Skeletal muscle tissue (tissue), 4 donors: ENCODE results near the gene NRTN. TPM values are rescaled to one million over a fixed set of nuclear protein-coding genes. Genes with fewer than 3 reads are reported as not detected.

ENCODE experiments used
- H3K27ac ChIP-seq: one replicate; pipeline ENCODE4 v1.7.0; 2013; ENCODE audit warnings: mild to moderate bottlenecking, low read depth, low read length, inconsistent platforms
- H3K27me3 ChIP-seq, 3 donors: one replicate each; pipeline ENCODE4 v1.7.0; 2013; ENCODE audit warnings: low read length in 3 of 3; ENCODE audit not compliant: control insufficient read depth in 3 of 3, insufficient read depth in 3 of 3
- H3K36me3 ChIP-seq, 3 donors: one replicate each; pipeline ENCODE4 v1.7.0; 2013; ENCODE audit warnings: low read length in 3 of 3; ENCODE audit not compliant: control insufficient read depth in 3 of 3, insufficient read depth in 3 of 3
- H3K4me1 ChIP-seq, 3 donors: one replicate each; pipeline ENCODE4 v1.7.0; 2013; ENCODE audit warnings: low read length in 3 of 3, mild to moderate bottlenecking in 3 of 3; ENCODE audit not compliant: control insufficient read depth in 3 of 3, insufficient read depth in 3 of 3
- H3K4me3 ChIP-seq, 3 donors: one replicate each; pipeline ENCODE4 v1.7.0; 2013; ENCODE audit warnings: low read length in 3 of 3
- H3K9ac ChIP-seq, 3 donors: one replicate each; pipeline ENCODE4 v1.7.0; 2013; ENCODE audit warnings: low read length in 3 of 3, mild to moderate bottlenecking in 3 of 3, moderate library complexity in 2 of 3, low read depth in 1 of 3
- H3K9me3 ChIP-seq, 3 donors: one replicate each; pipeline ENCODE4 v1.7.0; 2013; ENCODE audit warnings: low read length in 3 of 3; ENCODE audit not compliant: control insufficient read depth in 3 of 3
- total RNA-seq: library from RNA; depleted of rRNA; stranded (reverse); fragments of >200 nt; gene quantifications from one replicate; pipeline ENCODE4 v1.2.3, GENCODE V29; 2014
- donor health status: Osteomylitis.

Gene NRTN
- total RNA-seq, 1 donor from 2014 or later, result not detected

DNA sequence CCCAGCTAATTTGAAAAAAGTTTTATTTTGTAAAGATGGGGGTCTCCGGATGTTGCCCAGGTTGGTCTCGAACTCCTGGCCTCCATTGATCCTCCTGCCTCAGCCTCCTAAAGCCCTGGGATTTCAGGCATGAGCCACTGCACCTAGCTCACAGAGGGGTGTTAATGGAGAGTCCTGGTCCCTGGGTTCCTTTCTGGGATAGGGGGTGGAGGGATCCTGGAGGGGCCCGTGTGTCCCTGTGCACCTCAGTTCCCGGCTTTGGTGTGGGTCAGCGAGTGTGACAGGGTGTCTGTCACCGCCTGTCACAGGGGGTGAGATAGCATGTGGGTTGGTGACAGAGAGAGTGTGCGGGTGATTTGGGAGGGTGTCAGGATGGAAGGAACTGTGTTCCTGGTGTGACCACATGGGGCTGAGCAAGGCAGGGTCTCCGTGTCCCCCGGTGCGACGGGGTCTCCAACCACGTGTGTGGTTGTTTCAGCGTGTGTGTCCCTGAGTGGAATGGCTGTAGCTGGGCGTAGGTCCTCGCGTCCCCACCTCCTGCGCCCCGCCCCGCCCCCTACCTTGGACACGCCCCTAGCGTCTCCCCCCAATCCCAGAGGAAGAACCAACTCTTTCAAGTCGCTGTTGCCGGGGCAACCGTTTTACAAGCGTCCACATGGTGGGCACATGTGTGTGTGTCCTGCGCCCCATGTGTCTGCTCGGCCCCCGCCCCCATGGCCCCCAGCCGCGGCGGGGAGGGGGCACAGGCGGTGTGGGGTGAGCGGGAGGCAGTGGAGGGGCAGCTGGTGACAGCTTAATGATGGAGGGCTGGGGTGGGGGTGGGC, 2.9 kb upstream of the NRTN start:
- Histone ChIP-seq H3K27me3 (peaks cover 44 to 75% (median 67%) of the 10 kb centered on the region in 3 donors), H3K36me3 (no peaks in the 10 kb centered on the region), H3K9ac (no peak overlapping the region), H3K4me3 (no peak overlapping the region), H3K9me3 (no peaks in the 10 kb centered on the region), H3K4me1 (peaks cover 4 to 7% (median 5%) of the 10 kb centered on the region in 3 donors), H3K27ac (no peak overlapping the region)

DNA sequence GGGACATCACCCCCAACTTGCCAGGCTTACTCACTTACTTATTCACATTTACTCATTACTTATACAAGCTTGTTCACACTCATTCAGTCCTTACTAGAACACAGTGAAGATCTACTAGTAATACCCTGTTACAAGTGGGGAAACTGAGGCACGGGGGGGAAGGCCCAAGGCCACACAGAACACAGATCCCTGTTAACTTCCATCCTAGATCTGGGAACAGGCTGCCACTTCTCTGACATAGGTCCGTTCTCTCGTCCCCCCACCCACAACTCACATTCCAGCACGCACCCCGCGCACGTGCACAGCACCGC, 1.5 kb upstream of the NRTN start:
- H3K36me3 ChIP-seq, result no peaks in the 10 kb centered on the region
- H3K9me3 ChIP-seq, result no peaks in the 10 kb centered on the region
- H3K27me3 ChIP-seq, result peaks cover 47 to 73% (median 65%) of the 10 kb centered on the region in 3 donors
- H3K9ac ChIP-seq, result peak overlapping the region in 1 of 3 donors; percentile 33
- peaks cover 4 to 7% (median 5%) of the 10 kb centered on the region in 3 donors for H3K4me1 ChIP-seq
- peak overlapping the region in 2 of 3 donors; percentile 29 to 30 for H3K4me3 ChIP-seq
- no peak overlapping the region for H3K27ac ChIP-seq

DNA sequence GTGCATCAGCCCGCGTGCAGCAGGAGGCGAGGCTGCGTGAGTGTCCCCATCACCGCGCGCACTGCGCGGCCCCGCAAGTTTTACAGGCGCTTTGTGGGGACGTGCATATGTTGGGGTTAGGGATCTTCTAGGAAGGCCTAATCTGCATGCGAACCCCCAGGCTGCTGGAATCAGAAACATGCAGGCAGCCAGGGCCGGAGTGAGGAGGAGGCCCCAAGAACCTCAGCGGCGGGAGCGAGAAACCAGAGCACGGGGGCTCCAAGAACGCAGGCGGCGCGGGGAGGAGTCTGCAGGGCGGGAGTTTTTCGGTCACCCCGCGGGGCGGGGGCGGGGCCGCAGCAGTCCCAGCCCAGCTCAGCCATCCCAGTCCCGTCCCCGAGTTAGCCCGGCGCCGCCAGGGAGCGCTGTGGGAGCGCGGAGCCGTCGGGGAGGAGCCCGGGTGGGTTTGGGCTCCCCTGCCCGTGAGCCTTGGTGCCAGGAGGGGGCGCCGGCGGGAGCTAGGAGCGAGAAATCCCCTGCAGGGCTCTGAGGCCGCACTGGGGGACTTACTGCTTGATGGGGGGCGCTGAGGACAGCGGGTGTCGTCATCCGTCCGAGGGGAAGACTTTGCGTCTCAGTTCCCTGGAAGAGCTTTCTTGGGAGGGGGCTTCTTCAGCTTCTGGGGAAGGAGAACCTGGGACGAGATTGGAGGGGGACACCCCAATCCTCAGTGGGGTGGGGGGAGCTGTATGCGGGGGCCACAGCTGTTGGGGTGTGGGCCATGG, 933 bp upstream of the NRTN start:
- peaks cover 4 to 7% (median 5%) of the 10 kb centered on the region in 3 donors for H3K4me1 ChIP-seq
- H3K4me3 ChIP-seq, result peak overlapping the region in 2 of 3 donors; percentile 29 to 30
- H3K27me3 ChIP-seq, result peaks cover 47 to 73% (median 65%) of the 10 kb centered on the region in 3 donors
- H3K27ac ChIP-seq, result no peak overlapping the region
- H3K9ac ChIP-seq, result peak overlapping the region in 1 of 3 donors; percentile 33
- no peaks in the 10 kb centered on the region for H3K9me3 ChIP-seq
- no peaks in the 10 kb centered on the region for H3K36me3 ChIP-seq

DNA sequence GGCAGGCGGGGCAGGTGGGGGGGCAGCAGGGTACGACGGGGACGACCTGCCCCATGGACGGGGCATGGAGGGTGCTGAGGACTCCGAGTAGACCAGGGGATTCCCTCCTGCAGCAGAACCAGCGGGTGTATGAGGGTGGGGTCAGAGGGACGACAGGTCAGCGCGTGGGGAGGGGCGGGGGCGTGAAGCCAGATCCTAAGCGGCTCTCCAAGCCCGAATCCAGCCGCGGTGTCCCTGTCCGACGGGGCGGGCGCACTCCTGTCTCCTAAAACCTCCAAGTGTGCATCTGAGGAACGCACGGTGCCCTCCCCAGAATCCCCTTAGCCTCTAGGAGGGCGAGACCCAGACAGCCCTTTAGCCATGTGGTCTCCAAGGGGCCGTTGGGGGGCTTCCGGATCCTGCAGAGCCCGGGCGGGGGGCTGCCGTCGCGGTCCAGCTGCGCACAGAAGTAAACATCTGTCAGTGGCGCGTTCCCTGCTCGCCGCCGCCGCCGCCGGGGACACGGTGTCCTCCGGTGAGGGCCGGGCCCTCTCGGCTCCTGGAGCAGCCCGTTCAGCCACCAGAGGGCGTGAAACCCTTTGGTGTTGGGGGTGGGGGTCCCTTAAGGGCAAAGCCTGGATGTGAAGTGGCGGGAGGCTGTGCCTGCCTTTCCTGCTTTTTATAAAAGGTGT, 730 bp downstream of the NRTN start:
- peaks cover 4 to 7% (median 5%) of the 10 kb centered on the region in 3 donors for H3K4me1 ChIP-seq
- no peaks in the 10 kb centered on the region for H3K9me3 ChIP-seq
- H3K9ac ChIP-seq, result no peak overlapping the region
- H3K4me3 ChIP-seq, result no peak overlapping the region
- peaks cover 42 to 57% (median 51%) of the 10 kb centered on the region in 3 donors for H3K27me3 ChIP-seq
- no peak overlapping the region for H3K27ac ChIP-seq
- no peaks in the 10 kb centered on the region for H3K36me3 ChIP-seq

DNA sequence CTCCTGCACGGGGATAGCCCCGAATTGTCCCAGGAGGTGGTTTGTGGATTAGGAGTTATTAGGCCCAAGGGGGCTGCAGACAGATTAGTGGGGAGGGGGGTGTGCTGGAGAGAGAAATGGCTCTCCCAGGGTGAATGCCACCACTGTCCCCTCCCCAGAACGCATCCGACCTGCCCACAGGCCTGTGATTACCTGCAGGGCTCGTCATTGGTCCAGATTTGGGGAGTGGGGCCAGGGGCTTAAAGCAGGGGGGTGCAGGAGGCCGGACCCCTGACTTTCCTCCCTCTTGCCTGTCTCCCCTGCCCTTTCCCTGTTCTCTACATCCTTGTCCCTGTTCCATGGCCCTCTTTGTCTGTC, 1.2 kb downstream of the NRTN start:
- H3K27me3 ChIP-seq, result peaks cover 37 to 52% (median 46%) of the 10 kb centered on the region in 3 donors
- H3K4me3 ChIP-seq, result no peak overlapping the region

DNA sequence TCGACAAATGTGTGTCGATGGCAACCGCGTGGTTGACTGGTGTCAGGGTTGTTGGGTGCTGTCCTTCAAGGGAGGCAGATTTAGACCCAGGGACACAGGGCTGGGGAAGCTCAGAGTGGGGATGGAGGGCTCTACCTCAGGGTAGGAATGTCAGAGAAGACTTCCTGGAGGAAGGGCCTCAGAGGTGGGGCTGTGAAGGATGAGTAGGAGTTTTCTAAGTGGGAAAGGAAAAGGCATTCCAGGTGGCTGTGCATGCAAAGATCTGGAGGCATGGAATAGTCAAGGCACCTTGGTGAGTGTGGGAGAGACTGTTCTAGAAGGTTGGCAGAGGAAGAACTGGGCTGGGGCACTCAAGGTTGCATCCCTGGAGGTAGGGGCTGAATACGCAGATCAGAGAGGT, 2.0 kb downstream of the NRTN start:
- Histone ChIP-seq H3K9me3 (no peaks in the 10 kb centered on the region), H3K4me1 (peaks cover 4 to 7% (median 5%) of the 10 kb centered on the region in 3 donors), H3K27me3 (peaks cover 34 to 45% (median 38%) of the 10 kb centered on the region in 3 donors), H3K27ac (no peak overlapping the region), H3K4me3 (no peak overlapping the region), H3K36me3 (no peaks in the 10 kb centered on the region), H3K9ac (no peak overlapping the region)

More for the DNA sequence above, 1.2 kb downstream of the NRTN start:
- Histone ChIP-seq H3K4me1 (peaks cover 4 to 7% (median 5%) of the 10 kb centered on the region in 3 donors), H3K36me3 (no peaks in the 10 kb centered on the region), H3K9me3 (no peaks in the 10 kb centered on the region), H3K9ac (no peak overlapping the region), H3K27ac (no peak overlapping the region)

DNA sequence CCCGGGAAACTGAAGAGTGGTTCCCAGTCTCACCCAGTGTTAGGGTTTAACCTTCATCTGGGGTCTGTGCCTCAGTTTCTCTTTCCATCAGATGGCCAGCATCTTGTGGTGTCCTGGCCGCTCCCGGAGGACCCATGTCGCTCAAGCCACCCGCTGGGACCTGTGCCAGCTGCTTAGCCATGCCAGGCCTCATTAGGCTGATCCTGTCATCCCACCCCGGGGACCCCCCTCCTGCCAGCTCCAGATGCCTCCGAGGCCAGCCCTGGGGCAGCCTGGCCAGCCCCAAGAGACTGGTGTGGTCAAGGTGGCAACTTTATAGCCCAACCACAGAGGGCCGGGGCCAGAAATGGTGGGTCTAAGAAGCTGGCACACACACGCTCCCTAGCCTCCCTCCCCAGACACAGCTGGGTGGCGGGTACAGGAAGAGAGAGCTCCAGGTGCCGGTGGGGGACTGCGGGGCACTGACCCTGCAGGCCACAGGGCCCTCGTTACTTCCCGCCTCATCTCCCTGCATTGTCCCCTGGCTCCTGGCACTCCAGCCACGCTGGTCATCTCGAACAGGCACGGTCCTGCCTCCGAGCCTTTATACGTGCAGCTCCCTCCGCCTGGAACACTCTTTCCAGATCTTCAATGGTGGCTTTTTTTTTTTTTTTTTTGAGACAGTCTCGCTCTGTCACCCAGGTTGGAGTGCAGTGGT, 3.4 kb downstream of the NRTN start:
- Histone ChIP-seq H3K9me3 (no peaks in the 10 kb centered on the region), H3K9ac (no peak overlapping the region), H3K4me3 (no peak overlapping the region), H3K36me3 (no peaks in the 10 kb centered on the region), H3K4me1 (peaks cover 4 to 6% (median 5%) of the 10 kb centered on the region in 3 donors), H3K27ac (no peak overlapping the region), H3K27me3 (peaks cover 28 to 32% (median 31%) of the 10 kb centered on the region in 3 donors)

DNA sequence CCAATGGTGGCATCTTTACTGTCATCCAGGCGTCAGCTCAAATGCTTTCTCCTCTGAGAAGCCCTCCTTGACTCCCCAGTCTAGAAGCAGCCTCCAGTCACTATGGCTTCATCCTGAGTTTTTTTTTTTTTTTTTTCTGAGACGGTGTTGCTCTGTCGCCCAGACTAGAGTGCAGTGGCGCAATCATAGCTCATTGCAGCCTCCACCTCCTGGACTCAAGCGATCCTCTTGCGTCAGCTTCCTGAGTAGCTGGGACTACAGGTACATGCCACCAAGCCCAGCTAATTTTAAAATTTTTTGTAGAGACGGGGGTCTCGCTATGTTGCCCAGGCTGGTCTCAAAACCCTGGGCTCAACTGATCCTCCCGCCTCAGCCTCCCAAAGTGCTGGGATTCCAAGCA, 4.2 kb downstream of the NRTN start:
- no peak overlapping the region for H3K27ac ChIP-seq
- no peaks in the 10 kb centered on the region for H3K9me3 ChIP-seq
- H3K36me3 ChIP-seq, result no peaks in the 10 kb centered on the region
- H3K4me1 ChIP-seq, result no peaks in the 10 kb centered on the region
- H3K27me3 ChIP-seq, result peaks cover 22 to 27% (median 25%) of the 10 kb centered on the region in 3 donors
- no peak overlapping the region for H3K9ac ChIP-seq
- H3K4me3 ChIP-seq, result no peak overlapping the region

DNA sequence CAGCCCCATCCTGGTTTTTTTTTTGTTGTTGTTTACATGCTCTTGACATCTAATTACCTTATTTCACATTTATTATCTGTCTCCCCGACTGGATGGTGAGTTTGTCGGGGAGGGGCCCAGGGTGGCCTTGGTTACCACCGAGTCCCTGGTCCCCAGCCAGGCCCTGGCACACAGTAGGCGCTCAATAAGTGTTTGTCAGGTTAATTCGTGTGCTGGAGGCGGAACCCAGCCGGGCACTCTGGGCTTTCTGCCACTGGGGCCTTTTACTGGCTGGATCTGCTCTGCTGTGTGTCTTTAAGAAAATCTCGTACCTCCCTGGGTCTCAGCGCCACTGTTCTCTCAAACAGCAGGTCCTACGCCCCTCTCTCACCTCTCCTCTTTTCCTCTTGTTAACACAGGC, 4.6 kb downstream of the NRTN start:
- H3K9me3 ChIP-seq, result no peaks in the 10 kb centered on the region
- H3K4me1 ChIP-seq, result no peaks in the 10 kb centered on the region
- no peak overlapping the region for H3K4me3 ChIP-seq
- no peaks in the 10 kb centered on the region for H3K36me3 ChIP-seq
- no peak overlapping the region for H3K9ac ChIP-seq
- no peak overlapping the region for H3K27ac ChIP-seq
- peaks cover 22 to 26% (median 24%) of the 10 kb centered on the region in 3 donors for H3K27me3 ChIP-seq
